HepG2 (cell line): Measurements from ENCODE around the gene CTNNBIP1. TPM values are rescaled to one million over a fixed set of nuclear protein-coding genes. Genes with fewer than 3 reads are reported as not detected.
A peak's percentile ranks its signal among the peaks of the same experiment; 100 is the strongest.

Experiments
- BRCA1 ChIP-seq: sonication (generic); formaldehyde crosslinking; IDR thresholded peaks from 2 replicates; pipeline ENCODE4 v1.4.0; 2020; ENCODE audit warnings: missing genetic modification reagents
- BRF2 ChIP-seq: sonication (generic); formaldehyde crosslinking; IDR thresholded peaks from 2 replicates; pipeline ENCODE4 v1.8.1; 2022; ENCODE audit warnings: mild to moderate bottlenecking, missing genetic modification reagents
- CENPT ChIP-seq: sonication (generic); formaldehyde crosslinking; IDR thresholded peaks from 2 replicates; pipeline ENCODE4 v1.8.0; 2022; ENCODE audit warnings: low read depth, mild to moderate bottlenecking, moderate library complexity, missing genetic modification reagents
- FLYWCH1 ChIP-seq: sonication (generic); formaldehyde crosslinking; IDR thresholded peaks from 2 replicates; pipeline ENCODE4 v1.8.1; 2023; ENCODE audit warnings: mild to moderate bottlenecking, missing genetic modification reagents
- GATAD2A ChIP-seq: IDR thresholded peaks from 2 replicates; pipeline ENCODE4 v1.6.1; 2016
- MLXIP ChIP-seq: sonication (generic); formaldehyde crosslinking; IDR thresholded peaks from 2 replicates; pipeline ENCODE4 v1.9.0; 2021; ENCODE audit warnings: missing genetic modification reagents, borderline replicate concordance
- MTA1 ChIP-seq: sonication (generic); formaldehyde crosslinking; IDR thresholded peaks from 2 replicates; pipeline ENCODE4 v1.4.0; 2020; ENCODE audit warnings: missing genetic modification reagents, mild to moderate bottlenecking, borderline replicate concordance
- NFKB2 ChIP-seq: sonication (generic); formaldehyde crosslinking; IDR thresholded peaks from 2 replicates; pipeline ENCODE4 v1.4.0; 2020; ENCODE audit warnings: missing genetic modification reagents, borderline replicate concordance
- PBX3 ChIP-seq: sonication (generic); formaldehyde crosslinking; IDR thresholded peaks from 2 replicates; pipeline ENCODE4 v1.8.1; 2023; ENCODE audit warnings: missing genetic modification reagents, inconsistent platforms, borderline replicate concordance
- SNAPC2 ChIP-seq: sonication (generic); formaldehyde crosslinking; IDR thresholded peaks from 2 replicates; pipeline ENCODE4 v1.8.1; 2022; ENCODE audit warnings: mild to moderate bottlenecking, missing genetic modification reagents
- ZFX ChIP-seq: sonication (generic); formaldehyde crosslinking; IDR thresholded peaks from 2 replicates; pipeline ENCODE4 v1.4.0; 2020; ENCODE audit warnings: mild to moderate bottlenecking, low read depth, missing genetic modification reagents, moderate library complexity
- ZMAT3 ChIP-seq: sonication (generic); formaldehyde crosslinking; conservative IDR thresholded peaks from 2 replicates; pipeline ENCODE4 v1.7.0; 2021; ENCODE audit warnings: missing genetic modification reagents
- ZNF264 ChIP-seq: sonication (generic); formaldehyde crosslinking; IDR thresholded peaks from 2 replicates; pipeline ENCODE4 v1.4.0; 2020; ENCODE audit warnings: missing genetic modification reagents
- ZNF446 ChIP-seq: sonication (generic); formaldehyde crosslinking; IDR thresholded peaks from 2 replicates; pipeline ENCODE4 v1.5.0; 2020; ENCODE audit warnings: mild to moderate bottlenecking, missing genetic modification reagents
- ZNF513 ChIP-seq: sonication (generic); formaldehyde crosslinking; conservative IDR thresholded peaks from 2 replicates; pipeline ENCODE4 v1.5.0; 2020; ENCODE audit warnings: missing genetic modification reagents
- ZNF639 ChIP-seq: conservative IDR thresholded peaks from 2 replicates; pipeline ENCODE4 v1.6.1; 2018; ENCODE audit warnings: missing genetic modification reagents
- polyA plus RNA-seq, 8 experiments: library from polyadenylated mRNA; depleted of rRNA in 3 of 8; stranded (reverse) in 7 of 8; unstranded in 1 of 8; fragments of >200 nt; fragmentation: Illumina TruSeq in 4 of 8; extraction: Trizol in 4 of 8; gene quantifications; 2 replicates each; pipeline versions ENCODE4 v1.2.1 to v1.2.3, GENCODE V29; 2011 to 2016; ENCODE audit warnings: low read depth in 4 of 8, missing spikeins in 1 of 8, mixed read lengths in 1 of 8; ENCODE audit not compliant: insufficient read depth in 1 of 8
- total RNA-seq, 5 experiments: library from RNA; depleted of rRNA; stranded (reverse); fragments of >200 nt; fragmentation: Illumina TruSeq; extraction: Trizol; gene quantifications; 2 replicates each; pipeline ENCODE4 v1.2.3, GENCODE V29; 2016; ENCODE audit warnings: low read depth in 1 of 5
- TF ChIP-seq, protein P1 (sequence below): sonication (generic); formaldehyde crosslinking; IDR thresholded peaks from 2 replicates; pipeline ENCODE4 v1.4.0; 2020; ENCODE audit warnings: missing genetic modification reagents

Gene CTNNBIP1
- total and polyA plus RNA-seq, 2 of the 13 experiments (the other 11 are each of a cell fraction or from before 2014, with no cell fraction given), result 71.7 to 83.0 TPM

DNA sequence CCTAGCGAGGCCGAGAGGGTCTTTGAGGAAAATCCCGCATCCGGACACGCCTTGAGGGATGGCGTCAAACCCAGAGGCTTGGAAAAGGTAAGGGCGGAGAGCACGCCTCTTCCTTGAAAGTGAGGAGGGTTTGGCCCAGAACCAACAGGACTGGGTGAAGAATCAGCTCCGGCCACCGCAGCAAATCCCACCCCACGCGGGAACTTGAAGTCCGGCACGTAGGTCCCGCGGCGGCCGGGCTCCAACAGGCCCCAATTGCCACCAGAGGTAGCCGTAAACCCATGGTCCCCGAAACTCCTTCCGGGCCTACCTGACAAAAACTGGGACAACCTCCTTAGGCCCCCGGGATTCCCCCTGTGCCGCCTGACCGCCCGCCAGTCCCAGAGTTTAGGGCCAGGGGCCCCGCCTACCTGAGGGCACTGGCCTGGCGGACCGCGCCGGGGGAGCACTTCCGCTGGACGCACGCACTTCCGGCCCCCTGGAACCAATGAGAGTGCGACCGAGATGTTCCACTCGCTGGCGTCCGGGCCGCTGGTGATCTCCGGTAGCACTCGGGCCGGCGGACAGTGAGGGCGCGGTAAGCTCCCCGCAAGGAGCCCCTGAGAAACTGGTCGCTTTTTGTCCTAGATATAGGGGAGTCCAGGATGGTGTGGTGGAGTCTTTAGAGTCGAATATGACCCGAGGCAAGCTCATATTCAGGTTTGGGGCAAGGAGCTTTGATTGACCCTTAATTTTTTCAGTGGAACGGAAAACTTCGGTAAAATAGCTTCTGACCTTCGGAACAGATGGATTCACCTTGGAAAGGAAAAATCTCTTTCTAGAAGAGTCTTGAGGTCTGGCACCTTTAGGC, 33.1 kb upstream of the CTNNBIP1 start, which contains the start of the genes LZIC and NMNAT1 (continued):
- TF ChIP-seq MLXIP (no peak), BRCA1 (CRISPR knock-in tag) (peak; percentile 58; the same call in 1 of the 2 replicates), ZNF446 (peak; percentile 96), ZFX (CRISPR knock-in tag) (peak; percentile 98), CENPT (peak; percentile 70; the same call in 1 of the 2 replicates), BRF2 (CRISPR knock-in tag) (peak; percentile 76), NFKB2 (peak; percentile 87; the same call in 1 of the 2 replicates), ZMAT3 (CRISPR knock-in tag) (peak; percentile 60; the same call in 1 of the 2 replicates), ZNF264 (no peak), FLYWCH1 (CRISPR knock-in tag) (peak; percentile 77; the same call in 1 of the 2 replicates), ZNF639 (peak; percentile 94), SNAPC2 (no peak), MTA1 (peak; percentile 83), ZNF513 (CRISPR knock-in tag) (0 out of 2 replicates have a peak, but pooled peaks have one; percentile 33), PBX3 (CRISPR knock-in tag) (peak; percentile 27; the same call in 1 of the 2 replicates), GATAD2A (CRISPR knock-in tag) (peak; percentile 71)
- TF ChIP-seq, protein P1, sequence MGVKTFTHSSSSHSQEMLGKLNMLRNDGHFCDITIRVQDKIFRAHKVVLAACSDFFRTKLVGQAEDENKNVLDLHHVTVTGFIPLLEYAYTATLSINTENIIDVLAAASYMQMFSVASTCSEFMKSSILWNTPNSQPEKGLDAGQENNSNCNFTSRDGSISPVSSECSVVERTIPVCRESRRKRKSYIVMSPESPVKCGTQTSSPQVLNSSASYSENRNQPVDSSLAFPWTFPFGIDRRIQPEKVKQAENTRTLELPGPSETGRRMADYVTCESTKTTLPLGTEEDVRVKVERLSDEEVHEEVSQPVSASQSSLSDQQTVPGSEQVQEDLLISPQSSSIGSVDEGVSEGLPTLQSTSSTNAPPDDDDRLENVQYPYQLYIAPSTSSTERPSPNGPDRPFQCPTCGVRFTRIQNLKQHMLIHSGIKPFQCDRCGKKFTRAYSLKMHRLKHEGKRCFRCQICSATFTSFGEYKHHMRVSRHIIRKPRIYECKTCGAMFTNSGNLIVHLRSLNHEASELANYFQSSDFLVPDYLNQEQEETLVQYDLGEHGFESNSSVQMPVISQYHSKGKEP (CRISPR knock-in tag), result peak; percentile 62; the same call in 1 of the 2 replicates
